GM18909 (cell line): Measurements from ENCODE around the gene ZFP1.
A peak's percentile ranks its signal among the peaks of the same experiment; 100 is the strongest.
"Not testable (repeated sequence)": the region's sequence is repeated elsewhere in the genome, so short reads cannot be mapped to it uniquely, and the experiment has no call there.

Source experiments
- ATAC-seq: cut with Tn5 transposase; IDR thresholded peaks from one replicate; pipeline ENCODE4 v1.9.1; 2021; ENCODE audit warnings: mild to moderate bottlenecking; ENCODE audit not compliant: unreplicated experiment, poor library complexity

Gene ZFP1

DNA sequence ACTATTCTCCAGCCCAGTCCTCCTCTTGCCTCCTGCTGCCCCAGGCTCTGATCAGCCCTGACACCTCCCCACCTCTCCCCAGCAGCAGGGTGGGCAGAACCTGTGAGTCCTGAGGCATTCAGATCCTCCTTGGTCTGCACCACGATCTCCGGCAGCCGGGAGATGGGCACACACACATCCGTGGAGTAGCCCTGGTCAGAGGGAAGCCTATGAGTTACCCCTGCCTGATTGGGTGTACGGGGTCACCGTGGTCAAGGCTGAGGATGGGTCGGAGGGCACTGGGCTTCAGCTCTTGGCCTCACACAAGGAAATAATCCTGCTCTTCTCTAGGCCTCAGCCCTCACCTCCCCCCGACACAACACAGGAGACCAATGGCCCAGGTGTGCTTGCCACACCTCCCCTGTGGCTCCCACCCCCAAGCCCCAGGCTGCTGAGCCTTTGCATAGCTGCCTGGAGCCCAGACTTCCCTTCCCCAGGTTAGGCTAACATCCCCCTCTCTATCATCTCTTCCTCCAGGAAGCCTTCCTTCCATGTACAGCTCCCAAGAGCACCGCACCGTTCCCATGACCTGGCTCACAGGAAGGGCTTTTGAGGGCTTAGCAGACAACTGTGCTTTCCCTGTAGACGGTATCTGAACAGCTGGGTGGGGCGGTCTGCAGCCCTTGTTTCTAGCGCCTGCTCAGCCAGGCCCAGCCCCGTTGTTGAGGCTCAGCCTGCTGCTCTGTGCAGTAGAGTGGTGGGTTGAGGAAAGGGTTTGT lies 35.4 kb upstream of the ZFP1 start:
- no peak for ATAC-seq

DNA sequence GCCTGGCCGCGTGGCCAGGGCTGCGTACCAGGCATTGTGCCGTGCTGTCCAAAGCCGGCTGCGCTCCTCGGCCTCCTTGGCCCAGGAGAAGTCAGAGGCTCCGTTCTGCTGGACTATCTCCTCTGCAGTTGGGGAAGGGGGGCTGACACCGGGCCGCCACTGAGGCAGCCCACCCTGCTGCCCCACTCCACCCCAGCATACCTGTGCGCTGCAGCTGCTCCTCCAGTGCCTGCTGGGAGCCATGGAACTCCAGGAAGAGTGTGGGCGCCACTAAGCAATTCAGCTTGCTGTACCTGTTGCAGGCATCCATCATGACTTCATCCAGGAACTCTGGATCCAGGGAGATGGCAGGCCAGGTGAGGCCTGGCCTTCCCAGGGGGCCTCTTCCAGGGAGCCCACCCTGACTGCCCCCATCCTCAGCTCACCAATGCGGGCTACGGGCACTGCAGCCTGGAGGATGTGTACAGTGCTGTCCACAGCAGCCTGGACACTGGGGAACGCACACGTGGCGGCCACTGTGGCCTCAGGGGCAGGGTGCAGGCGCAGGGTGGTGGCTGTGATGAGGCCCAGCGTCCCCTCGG lies 34.7 kb upstream of the ZFP1 start:
- ATAC-seq, result no peak

DNA sequence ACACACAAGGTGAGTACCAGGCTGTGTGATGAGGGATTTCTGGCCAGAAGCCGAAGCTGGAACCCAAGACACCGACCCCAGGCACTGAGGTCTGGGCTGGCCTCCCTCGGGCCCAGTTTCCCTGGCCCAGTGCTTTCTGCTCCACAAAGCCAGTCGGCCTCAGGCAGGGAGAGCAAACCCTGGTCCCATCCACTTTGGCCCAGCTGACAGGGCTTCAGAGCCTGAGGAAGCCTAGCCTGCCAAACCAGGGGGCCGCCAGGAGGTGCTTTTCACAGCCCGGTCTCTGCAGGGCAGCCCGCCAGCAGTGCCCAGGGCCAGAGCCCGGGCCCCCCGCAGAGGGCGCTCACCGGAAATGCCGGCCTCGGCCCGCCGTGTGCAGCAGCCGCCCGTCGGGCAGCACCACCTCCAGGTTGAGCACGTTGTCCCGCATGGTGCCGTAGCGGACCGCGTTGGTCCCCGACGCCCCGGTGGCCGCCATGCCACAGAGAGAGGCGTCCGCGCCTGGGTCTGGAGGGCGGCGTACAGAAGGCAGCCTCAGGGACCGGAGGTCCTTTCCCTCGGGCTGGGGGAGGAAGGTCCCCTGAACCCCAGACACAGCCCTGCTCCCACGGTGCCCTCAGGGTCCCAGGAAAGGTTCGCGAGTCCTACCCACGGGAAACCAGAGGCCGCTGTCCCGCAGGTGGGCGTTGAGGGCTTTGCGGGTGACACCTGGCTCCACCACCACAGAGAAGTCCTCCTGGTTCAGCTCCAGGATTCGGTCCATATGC lies 34.0 kb upstream of the ZFP1 start:
- no peak for ATAC-seq

DNA sequence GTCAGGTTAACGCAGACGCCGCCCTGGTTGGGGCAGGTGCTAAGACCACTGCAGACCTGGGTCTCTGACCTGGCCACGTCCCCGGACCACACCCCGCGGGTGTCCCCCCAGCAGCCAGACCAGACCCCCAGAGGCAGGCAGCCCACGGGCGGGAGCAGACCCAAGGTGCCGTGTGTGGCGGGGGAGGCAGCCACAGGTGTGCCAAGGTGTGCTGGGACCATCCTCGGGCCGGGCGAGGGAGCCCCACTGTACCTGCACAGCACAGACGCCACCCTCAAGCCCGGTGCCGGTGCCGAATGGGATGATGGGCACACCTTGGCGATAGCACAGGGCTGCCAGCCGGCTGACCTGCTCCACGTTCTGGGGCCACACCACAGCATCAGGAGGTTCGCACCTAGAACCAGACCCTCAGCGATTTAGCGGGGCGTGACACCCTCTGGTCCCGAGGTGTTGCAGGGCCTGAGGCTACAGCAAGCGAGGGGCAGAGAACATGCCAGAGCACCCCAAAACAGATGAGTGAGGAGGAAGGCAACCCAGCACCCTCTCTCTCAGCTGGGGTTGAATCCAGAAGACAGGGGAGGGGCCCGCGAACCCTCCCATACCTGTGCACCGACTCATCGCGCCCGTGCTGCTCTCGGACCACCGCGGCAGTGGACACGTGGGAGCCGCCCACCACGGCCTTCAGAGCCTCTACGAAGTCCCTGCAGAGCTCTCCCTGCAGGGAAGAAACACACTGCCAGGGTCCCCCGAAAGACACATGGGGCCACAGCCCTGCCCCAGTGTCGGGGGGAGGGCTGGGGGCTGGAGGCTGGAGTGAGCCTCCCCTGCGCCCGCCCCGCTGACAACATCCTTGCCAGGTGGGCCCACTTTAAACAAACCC lies 33.1 kb upstream of the ZFP1 start:
- no peak for ATAC-seq

DNA sequence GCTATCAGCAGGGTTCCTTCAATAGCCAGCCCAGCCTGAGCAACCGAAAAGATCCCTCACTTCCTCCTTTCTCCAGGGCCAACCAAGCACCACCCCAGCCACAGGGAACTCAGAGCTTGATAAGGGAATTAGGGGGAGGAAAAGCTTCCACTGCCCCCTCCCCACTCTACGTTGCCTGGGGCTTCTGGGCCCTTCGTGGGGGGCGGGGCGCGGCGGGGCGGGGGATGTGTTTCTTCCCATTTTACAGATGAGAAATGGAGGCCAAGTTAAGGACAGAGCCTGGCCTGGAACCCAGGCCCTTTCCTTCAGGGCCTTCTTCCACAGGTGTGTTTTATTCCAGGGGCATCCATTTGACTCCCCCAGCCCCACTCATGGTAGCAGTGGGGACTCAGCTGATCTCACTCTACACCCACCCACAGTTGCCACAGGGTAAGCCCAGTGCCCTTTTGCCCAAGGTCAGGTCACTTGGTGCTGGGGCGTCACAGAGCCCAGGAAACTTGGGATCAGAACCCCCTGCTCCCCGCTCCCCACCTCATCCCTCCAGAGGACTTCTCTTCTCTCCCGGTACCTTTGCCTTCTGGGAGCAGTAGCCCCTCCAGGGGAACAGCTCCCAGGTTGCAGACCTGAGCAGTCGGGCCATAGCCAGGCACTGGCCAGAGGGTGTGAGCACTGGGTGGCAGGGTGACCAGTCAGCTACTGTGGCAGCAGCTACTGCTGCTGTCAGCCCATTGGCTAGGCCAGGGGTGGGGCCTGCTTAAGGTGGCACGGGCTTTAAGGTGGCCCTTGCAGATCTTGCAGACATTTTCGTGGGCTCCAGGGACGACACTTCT lies 32.0 kb upstream of the ZFP1 start, which contains the start of gene LDHD:
Gene LDHD (minus strand): TSS at position 700 of the 830 bp plus-strand sequence. CDS start 60 bp downstream, at position 640.
- peak; percentile 51 for ATAC-seq

DNA sequence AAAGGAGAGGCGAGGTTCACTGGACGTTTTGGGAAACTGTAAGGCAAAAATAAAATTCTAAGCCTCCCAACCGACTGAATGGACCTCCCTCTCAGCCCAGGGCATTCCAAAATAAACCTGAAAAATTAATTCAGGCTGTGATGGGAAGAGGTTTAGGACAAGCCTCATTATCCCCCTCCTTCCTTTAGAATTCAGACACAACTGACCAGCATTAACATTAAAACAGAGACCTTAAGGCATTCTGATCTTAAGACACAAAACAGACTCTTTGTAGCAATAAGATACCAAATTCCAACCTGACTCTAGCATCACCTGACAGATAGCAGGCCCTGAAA lies 31.4 kb upstream of the ZFP1 start:
- no peak for ATAC-seq

DNA sequence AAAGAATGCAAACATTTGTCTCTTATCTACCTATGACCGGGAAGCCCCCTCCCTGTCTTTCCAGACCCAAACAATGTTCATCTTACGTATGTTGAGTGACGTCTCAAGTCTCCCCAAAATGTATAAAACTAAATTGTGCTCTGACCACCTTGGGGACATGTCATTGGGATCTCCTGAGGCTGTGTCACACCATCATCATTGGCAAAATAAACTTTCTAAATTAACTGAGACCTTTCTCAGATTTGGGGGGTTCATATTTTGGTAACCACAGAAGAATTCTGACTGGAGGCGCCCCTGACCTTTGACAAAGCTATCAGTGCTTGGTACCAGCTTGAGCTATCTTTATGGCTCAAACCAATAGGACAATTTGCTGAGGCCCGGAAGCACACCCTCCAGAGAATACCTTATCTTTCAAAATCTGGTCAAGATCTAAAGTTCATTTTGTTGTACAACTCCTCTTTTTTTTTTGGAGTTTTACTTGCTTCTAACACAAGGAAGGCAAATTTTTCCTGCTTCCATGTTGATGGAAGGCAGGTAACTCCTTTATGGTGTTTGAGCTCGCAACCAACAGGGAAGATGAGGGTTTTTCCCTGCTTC lies 29.3 kb upstream of the ZFP1 start:
- ATAC-seq, result no peak

DNA sequence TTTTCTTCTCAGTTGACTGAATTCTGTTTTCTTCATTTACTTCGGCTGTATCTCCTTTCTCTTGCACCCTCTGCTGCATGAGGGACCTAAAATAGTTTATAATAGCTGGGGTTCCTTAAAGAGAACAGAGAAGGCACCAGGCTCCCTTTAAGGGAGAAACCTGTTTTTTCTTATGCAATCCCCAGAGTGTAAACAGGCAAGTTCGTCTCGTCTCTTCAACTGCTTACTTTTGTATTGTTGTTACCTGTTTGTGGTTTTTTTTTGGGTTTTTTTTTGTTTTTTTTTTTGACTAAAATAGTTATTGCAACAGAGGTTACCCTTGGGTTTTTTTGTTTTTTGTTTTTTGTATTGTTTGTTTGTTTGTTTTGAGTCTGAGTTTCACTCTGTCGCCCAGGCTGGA lies 28.1 kb upstream of the ZFP1 start:
- ATAC-seq, result no peak

DNA sequence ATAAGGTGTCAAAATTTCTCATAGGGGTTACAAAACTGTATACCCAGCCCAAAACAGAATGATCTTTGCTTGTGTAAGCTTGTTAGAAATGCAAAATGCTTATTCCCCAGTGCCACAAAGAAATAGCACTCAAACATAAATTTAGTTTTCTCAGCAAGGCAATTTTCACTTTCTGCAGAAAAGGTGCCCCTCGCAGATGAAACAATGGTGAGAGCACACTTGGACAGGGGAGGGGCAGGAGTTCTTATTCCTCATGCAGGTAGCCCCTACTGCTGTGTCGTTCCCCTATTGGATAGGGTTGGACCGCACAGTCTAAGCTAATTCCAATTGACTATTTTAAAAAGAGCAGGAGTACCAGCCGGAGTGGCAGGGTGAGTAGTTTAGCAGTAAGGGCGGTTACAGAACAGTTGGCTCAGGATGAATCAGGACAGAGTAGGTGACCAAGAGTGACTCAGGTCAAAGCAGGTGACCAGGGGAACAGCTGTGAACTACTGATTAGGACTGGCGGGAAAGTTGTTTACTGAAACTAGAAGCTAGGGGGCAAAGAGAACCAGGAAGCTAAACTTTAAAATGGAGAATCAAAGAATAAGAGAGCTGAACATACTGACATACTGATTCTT lies 26.3 kb upstream of the ZFP1 start:
- ATAC-seq, result no peak

DNA sequence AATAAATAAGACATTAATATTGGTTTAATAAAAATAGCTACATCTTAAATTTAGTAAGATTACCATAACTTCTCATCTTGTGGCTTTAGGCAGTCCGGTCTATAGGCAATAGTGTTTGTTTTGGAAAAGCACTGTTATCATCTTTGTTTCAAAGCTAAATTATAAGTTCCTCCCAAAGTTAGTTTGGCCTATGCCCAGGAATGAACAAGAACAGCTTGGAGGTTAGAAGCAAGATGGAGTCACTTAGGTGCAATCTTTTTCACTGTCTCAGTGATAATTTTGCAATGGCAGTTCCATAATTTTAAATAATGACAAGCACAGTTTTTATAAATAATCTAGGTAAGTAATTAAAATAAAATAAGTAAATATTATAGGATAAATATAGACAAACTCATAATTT lies 25.7 kb upstream of the ZFP1 start:
- no peak for ATAC-seq

DNA sequence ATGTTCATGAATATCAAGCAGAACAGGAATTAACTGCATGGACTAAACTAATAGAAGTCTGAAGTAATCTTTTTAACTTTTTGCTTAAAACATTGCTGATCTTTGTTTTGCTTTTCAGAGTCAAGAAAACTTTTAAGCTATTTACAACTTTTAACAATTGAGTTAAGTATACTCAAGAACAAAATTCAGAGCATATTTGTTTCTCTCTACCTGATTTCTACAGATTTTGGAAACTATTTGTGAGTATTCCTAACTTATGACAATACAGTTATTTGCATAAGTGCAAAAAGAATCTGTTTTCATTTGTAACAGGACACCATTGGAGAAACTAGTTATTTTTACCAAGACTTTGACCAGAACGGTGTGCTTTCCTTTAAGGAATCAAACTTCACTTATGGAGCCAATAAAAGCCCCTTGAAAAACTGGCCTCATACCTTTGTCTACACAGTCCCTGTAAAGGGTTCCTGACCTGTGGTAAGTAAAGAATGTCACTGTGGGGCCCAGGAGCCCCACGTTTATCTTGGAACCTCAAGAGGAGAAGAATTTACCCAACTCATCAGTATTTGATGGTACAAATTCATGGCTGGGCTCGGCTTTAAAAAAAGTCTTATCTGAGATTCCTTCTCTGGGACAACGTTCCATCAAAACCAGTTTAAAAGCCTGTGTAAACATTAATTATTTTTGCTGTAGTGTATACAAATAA lies 20.5 kb upstream of the ZFP1 start:
- ATAC-seq, result no peak

DNA sequence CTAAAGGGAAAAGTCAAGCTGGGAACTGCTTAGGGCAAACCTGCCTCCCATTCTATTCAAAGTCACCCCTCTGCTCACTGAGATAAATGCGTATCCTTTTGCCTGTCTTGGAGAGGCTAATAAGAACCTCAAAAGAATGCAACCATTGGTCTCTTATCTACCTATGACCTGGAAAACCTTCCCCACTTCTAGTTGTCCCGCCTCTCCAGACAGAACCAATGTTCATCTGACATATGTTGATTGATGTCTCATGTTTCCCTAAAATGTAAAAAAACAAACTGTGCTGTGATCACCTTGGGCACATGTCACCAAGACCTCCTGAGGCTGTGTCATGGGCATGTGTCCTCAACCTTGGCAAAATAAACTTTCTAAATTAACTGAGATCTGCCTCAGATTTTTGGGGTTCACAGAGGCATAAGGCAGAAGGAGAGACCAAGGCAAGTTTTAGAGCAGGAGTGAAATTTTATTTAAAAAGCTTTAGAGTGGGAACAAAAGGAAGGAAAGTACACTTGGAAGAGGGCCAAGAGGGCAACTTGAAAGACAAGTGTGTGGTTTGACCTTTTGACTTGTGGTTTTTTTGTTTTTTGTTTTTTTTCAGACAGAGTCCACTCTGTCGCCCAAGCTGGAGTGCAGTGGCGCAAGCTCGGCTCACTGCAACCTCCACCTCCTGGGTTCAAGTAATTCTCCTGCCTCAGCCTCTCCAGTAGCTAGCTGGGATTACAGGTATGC lies 18.7 kb upstream of the ZFP1 start:
- ATAC-seq, result not testable (repeated sequence)

DNA sequence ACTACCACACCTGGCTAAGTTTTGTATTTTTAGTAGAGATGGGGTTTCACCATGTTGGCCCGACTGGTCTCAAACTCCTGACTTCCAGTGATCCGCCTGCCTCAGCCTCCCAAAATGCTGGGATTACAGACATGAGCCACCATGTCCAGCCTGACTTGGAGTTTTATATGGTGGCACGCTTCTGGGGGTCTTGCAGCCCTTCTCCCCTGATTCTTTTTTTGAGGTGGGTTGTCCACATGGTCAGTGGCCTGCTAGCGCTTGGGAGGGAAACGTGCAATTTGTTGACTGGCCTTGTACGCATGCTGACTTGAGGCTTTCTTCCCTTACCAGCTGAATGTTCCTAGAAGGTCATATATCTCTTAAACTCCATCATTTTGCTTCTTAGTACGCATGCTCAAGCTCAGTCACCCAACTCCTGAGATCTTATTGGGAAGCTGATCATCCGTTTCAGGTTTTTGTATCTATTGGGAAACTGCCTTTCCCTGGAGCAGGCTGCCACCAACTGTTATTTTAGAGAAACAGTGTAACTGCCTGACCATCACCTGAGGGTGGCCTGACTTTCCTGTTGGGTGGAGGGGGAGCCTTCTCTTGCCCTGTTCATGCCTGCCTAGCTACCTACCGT lies 18.1 kb upstream of the ZFP1 start:
- ATAC-seq, result no peak

DNA sequence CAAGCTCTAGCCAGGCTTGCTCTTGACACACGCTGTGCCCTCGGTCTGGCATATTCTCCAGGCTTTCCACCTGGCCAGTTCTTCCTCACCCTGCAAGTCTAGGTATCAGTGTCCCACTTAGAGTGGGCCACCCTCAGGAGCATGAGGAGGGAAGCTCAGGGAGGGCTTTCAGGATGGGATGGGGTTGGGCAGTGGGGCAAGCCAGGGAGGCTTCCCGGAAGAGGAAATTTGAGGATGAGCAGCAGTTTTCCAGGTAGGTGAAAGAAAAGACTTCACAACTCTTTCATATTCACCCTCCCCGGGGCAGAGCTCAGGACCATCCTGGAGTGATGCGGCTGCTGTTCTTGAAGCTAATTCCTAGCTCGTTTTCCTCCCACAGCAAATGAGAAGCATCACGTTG lies 17.2 kb upstream of the ZFP1 start:
- no peak for ATAC-seq

DNA sequence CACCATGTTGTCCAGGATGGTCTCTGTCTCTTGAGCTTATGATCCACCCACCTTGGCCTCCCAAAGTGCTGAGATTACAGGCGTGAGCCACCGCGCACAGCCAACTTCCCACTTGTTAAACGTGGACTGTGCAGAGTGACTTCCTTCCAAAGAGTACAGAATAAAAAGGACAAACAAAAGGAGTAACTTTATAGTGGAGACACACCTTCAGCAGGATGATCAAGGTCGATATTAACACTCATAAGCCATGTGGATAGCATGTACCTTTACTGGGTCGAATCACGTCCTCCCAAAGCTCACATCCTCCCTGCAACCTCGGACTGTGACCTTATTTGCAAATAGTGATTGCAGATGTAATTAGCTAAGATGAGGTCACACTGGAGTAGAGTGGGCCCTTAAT lies 10.1 kb upstream of the ZFP1 start:
- no peak for ATAC-seq

DNA sequence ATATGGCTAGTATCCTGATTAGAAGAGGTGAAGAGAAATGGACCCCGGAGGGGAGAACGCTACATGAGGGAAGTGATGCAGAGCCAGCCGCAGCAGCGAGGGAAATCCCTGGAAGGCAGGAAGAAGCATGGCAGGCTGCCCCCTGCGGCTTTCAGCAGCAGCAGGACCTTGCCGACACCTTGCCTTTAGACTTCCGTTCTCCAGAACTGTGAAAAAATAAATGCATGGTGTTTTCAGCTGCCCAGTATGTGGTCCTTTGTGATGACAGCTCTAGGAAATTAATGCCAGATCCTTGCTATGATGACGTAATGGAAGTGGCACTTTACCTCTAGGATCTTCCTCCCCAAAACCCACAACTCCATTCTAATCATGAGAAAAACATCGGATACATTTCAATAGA lies 9.7 kb upstream of the ZFP1 start:
- no peak for ATAC-seq

DNA sequence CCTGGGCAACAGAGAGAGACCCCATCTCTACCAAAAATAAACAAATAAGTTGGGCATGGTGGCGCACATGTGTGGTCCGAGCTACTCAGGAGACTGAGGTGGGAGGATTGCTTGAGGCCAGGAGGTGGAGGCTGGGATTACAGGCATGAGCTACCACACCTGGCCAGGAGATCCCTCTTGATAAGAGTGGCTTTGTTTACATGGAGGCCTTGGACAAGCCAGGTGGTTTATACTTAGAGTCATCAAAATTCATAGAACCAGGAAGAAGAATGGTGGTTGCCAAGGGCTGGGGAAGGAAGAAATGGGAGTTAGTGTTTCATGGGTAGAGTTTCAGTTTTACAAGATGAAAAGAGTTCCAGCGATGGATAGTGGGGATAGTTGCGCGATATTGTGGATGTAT lies 8.8 kb upstream of the ZFP1 start:
- no peak for ATAC-seq
